Ectodermal cell (in vitro differentiated cells): ENCODE data around the gene MAP3K14.
"Not testable (repeated sequence)": the region's sequence is repeated elsewhere in the genome, so short reads cannot be mapped to it uniquely, and the experiment has no call there.

Experiments
- H3K27ac ChIP-seq: 2 replicates; pipeline ENCODE4 v1.7.0; 2013; ENCODE audit warnings: mild to moderate bottlenecking, low read depth, low read length; ENCODE audit not compliant: insufficient read depth, poor library complexity, severe bottlenecking
- H3K27me3 ChIP-seq: 2 replicates; pipeline ENCODE4 v1.7.0; 2013; ENCODE audit warnings: mild to moderate bottlenecking, low read length; ENCODE audit not compliant: insufficient read depth, control insufficient read depth, poor library complexity, severe bottlenecking
- H3K36me3 ChIP-seq: one replicate; pipeline ENCODE4 v1.7.0; 2013; ENCODE audit warnings: low read length; ENCODE audit not compliant: control insufficient read depth, insufficient read depth
- H3K4me1 ChIP-seq: one replicate; pipeline ENCODE4 v1.7.0; 2013; ENCODE audit warnings: low read length; ENCODE audit not compliant: control insufficient read depth, insufficient read depth
- H3K4me3 ChIP-seq: 2 replicates; pipeline ENCODE4 v1.7.0; 2013; ENCODE audit warnings: low read depth, low read length, control low read depth; ENCODE audit not compliant: insufficient read depth
- H3K9me3 ChIP-seq: 2 replicates; pipeline ENCODE4 v1.7.0; 2013; ENCODE audit warnings: mild to moderate bottlenecking, low read length, moderate library complexity; ENCODE audit not compliant: control insufficient read depth
- WGBS, 2 experiments: methylation state at CpG; one replicate each; pipeline ENCODE4 v1.1.7; 2013; ENCODE audit warnings: missing lambda C conversion rate in 2 of 2; 5-methylcytosine and 5-hydroxymethylcytosine counted together

MAP3K14 gene

GRCh38 chr17:45309400-45309799, 7.4 kb downstream of the MAP3K14 start:
- H3K4me3 ChIP-seq = no peak overlapping the region
- WGBS, 2 experiments = 93 to 96% methylated on average over 4 of the region's 4 CpGs
- no peak overlapping the region for H3K27ac ChIP-seq
- no peaks in the 10 kb centered on the region for H3K36me3 ChIP-seq
- no peaks in the 10 kb centered on the region for H3K9me3 ChIP-seq
- peaks cover 7% of the 10 kb centered on the region for H3K4me1 ChIP-seq
- H3K27me3 ChIP-seq = no peaks in the 10 kb centered on the region

- Histone ChIP-seq H3K4me1 (peaks cover 3% of the 10 kb centered on the region), H3K9me3 (no peaks in the 10 kb centered on the region), H3K27me3 (no peaks in the 10 kb centered on the region), H3K27ac (no peak overlapping the region), H3K4me3 (no peak overlapping the region), H3K36me3 (no peaks in the 10 kb centered on the region)
- WGBS, 2 experiments = 95 to 96% methylated on average over 5 of the region's 5 CpGs
Measured at GRCh38 chr17:45308840-45309239, 8.0 kb downstream of the MAP3K14 start.

DNA sequence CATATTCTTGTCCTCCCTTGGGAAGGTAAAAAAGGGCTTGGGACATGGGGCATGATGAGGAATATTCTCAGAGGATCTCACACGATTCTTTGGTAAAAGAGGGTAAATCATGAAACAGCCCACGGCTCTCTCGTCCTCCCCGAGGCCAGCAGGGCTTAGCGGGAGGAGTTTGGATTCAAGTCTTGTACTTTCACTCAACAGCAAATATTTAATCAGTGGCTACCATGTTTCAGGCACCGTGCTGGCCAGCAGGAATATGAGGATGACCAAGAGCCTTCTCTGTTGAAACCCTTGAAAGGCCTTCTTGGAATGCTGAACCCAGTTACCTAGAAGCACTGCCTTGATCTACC, 8.8 kb downstream of the MAP3K14 start:
- H3K9me3 ChIP-seq = no peaks in the 10 kb centered on the region
- no peaks in the 10 kb centered on the region for H3K27me3 ChIP-seq
- WGBS, 2 experiments = 91 to 95% methylated on average over 6 of the region's 6 CpGs
- H3K4me1 ChIP-seq = peaks cover 3% of the 10 kb centered on the region
- H3K27ac ChIP-seq = no peak overlapping the region
- no peaks in the 10 kb centered on the region for H3K36me3 ChIP-seq
- H3K4me3 ChIP-seq = no peak overlapping the region

- H3K27me3 ChIP-seq = no peaks in the 10 kb centered on the region
- WGBS, 2 experiments = 91 to 93% methylated on average over 9 of the region's 9 CpGs
Measured at GRCh38 chr17:45307290-45308015, 9.4 kb downstream of the MAP3K14 start.

DNA sequence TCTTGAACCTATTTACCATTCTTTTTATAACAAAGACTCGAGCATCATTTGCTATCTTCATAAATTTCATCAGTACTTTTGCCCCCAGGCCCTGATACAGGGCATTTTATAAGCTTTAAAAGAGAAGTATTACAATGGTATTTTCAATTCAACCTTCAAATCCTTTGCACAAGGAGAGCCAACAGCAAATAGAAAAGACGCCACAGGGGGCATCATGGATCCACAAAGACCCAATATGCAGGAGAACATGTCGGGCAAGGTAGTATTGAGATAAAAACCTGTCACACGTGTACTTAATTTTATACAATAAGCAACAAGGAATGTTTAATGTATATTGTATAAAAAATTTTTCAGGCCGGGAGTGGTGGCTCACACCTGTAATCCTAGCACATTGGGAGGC, 10.2 kb downstream of the MAP3K14 start:
- H3K9me3 ChIP-seq = no peaks in the 10 kb centered on the region
- no peaks in the 10 kb centered on the region for H3K36me3 ChIP-seq
- 90 to 91% methylated on average over 4 to 5 of the region's 5 CpGs for WGBS, 2 experiments
- H3K27me3 ChIP-seq = no peaks in the 10 kb centered on the region
- H3K27ac ChIP-seq = no peak overlapping the region
- H3K4me3 ChIP-seq = no peak overlapping the region
- no peaks in the 10 kb centered on the region for H3K4me1 ChIP-seq

More at GRCh38 chr17:45307290-45308015, 9.4 kb downstream of the MAP3K14 start:
- Histone ChIP-seq H3K9me3 (no peaks in the 10 kb centered on the region), H3K4me3 (no peak overlapping the region), H3K27ac (no peak overlapping the region), H3K4me1 (peaks cover 3% of the 10 kb centered on the region), H3K36me3 (no peaks in the 10 kb centered on the region)

DNA sequence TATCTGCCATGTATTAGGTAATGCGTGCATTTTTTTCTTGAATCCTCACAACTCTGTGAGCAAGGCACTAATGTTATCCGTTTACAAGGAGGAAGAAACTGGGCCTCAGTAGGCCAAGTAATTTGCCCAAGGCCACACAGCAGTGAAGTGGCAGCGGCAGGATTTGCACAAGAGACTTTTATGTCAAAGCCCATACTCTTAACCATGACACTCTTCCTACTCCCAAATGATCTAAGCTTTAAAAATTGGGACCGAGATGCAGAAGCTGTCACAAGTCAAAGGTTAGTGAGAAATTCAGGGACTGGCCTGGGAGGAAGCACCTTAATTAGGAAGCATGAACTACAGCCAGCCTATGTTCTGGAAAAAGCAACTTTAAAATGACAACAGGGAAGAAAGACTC, 10.7 kb downstream of the MAP3K14 start:
- H3K4me3 ChIP-seq = no peak overlapping the region
- H3K9me3 ChIP-seq = no peaks in the 10 kb centered on the region
- no peak overlapping the region for H3K27ac ChIP-seq
- H3K4me1 ChIP-seq = no peaks in the 10 kb centered on the region
- 93 to 94% methylated on average over 4 of the region's 4 CpGs for WGBS, 2 experiments
- no peaks in the 10 kb centered on the region for H3K27me3 ChIP-seq
- H3K36me3 ChIP-seq = no peaks in the 10 kb centered on the region

GRCh38 chr17:45305530-45306087, 11.2 kb downstream of the MAP3K14 start:
- H3K36me3 ChIP-seq = no peaks in the 10 kb centered on the region
- no peaks in the 10 kb centered on the region for H3K4me1 ChIP-seq
- 92 to 98% methylated on average over 3 of the region's 3 CpGs for WGBS, 2 experiments
- H3K27me3 ChIP-seq = no peaks in the 10 kb centered on the region
- no peak overlapping the region for H3K4me3 ChIP-seq
- no peak overlapping the region for H3K27ac ChIP-seq
- H3K9me3 ChIP-seq = no peaks in the 10 kb centered on the region

- Histone ChIP-seq H3K27me3 (no peaks in the 10 kb centered on the region), H3K27ac (no peak overlapping the region), H3K36me3 (no peaks in the 10 kb centered on the region), H3K4me1 (no peaks in the 10 kb centered on the region), H3K9me3 (no peaks in the 10 kb centered on the region), H3K4me3 (no peak overlapping the region)
- WGBS, 2 experiments = 93 to 94% methylated on average over 10 of the region's 10 CpGs
Measured at GRCh38 chr17:45302649-45303173, 14.1 kb downstream of the MAP3K14 start.

DNA sequence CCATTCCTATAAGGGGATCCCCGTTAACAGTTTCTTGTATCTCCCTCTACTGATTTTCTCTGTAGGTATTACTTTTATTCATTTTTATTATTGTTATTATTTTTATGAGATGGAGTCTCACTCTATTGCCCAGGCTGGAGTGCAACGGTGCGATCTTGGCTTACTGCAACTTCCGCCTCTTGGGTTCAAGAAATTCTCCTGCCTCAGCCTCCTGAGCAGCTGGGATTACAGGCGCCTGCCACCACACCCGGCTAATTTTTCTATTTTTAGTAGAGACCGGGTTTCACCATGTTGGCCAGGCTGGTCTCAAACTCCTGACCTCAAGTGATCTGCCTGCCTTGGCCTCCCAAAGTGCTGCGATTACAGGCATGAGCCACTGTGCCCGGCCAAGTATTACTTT, 14.6 kb downstream of the MAP3K14 start:
- not testable (repeated sequence) for H3K4me3 ChIP-seq, H3K27ac ChIP-seq, H3K27me3 ChIP-seq, H3K36me3 ChIP-seq, H3K4me1 ChIP-seq, H3K9me3 ChIP-seq
- 93 to 94% methylated on average over 7 to 9 of the region's 9 CpGs for WGBS, 2 experiments

GRCh38 chr17:45301674-45302073, 15.1 kb downstream of the MAP3K14 start:
- Histone ChIP-seq H3K9me3 (no peaks in the 10 kb centered on the region), H3K27ac (no peak overlapping the region), H3K27me3 (no peaks in the 10 kb centered on the region), H3K4me3 (no peak overlapping the region), H3K36me3 (no peaks in the 10 kb centered on the region), H3K4me1 (no peaks in the 10 kb centered on the region)
- 90 to 93% methylated on average over 3 of the region's 4 CpGs for WGBS, 2 experiments
